K562 (cell line): ENCODE measurements around the gene PLD6. TPM values are rescaled to one million over a fixed set of nuclear protein-coding genes. Genes with fewer than 3 reads are reported as not detected.

Source experiments
- CBFB ChIP-seq: sonication (generic); formaldehyde crosslinking; IDR thresholded peaks from 2 replicates; pipeline ENCODE4 v1.4.0; 2020; ENCODE audit warnings: mild to moderate bottlenecking, missing genetic modification reagents
- HBP1 ChIP-seq: fragments of 450-650 bp; formaldehyde crosslinking; IDR thresholded peaks from 2 replicates; pipeline ENCODE4 v1.4.0; 2022; ENCODE audit warnings: missing genetic modification characterization
- MEF2D ChIP-seq: conservative IDR thresholded peaks from 2 replicates; pipeline ENCODE4 v1.6.1; 2016; ENCODE audit warnings: low read depth, missing genetic modification characterization, missing compliant biosample characterization
- NFIC ChIP-seq: fragments of 450-650 bp; IDR thresholded peaks from 2 replicates; pipeline ENCODE4 v1.6.1; 2017; ENCODE audit warnings: mild to moderate bottlenecking, inconsistent platforms
- PBX2 ChIP-seq, 2 experiments: IDR thresholded peaks in 1 of 2; conservative IDR thresholded peaks in 1 of 2; 2 replicates each; pipeline ENCODE4 v1.6.1; 2016; ENCODE audit warnings: low read depth in 2 of 2, mild to moderate bottlenecking in 1 of 2, missing compliant biosample characterization in 1 of 2, missing genetic modification characterization in 1 of 2, moderate library complexity in 1 of 2
- PHF21A ChIP-seq: fragments of 450-650 bp; IDR thresholded peaks from 2 replicates; pipeline ENCODE4 v1.6.1; 2017; ENCODE audit warnings: low read depth, borderline replicate concordance
- ZC3H4 ChIP-seq: sonication (generic); formaldehyde crosslinking; IDR thresholded peaks from 2 replicates; pipeline ENCODE4 v1.9.0; 2021; ENCODE audit warnings: missing genetic modification reagents, borderline replicate concordance
- polyA plus RNA-seq, 8 experiments: library from polyadenylated mRNA; depleted of rRNA in 4 of 8; stranded (reverse) in 5 of 8; unstranded in 3 of 8; fragments of >200 nt; fragmentation: Nextera tagmentation in 2 of 8; fragmentation: Illumina TruSeq in 1 of 8; extraction: Ambion mirVana in 2 of 8; extraction: Trizol in 1 of 8; gene quantifications; 2 replicates each; pipeline versions ENCODE4 v1.2.1 to v1.2.3, GENCODE V29; 2011 to 2014; ENCODE audit warnings: inconsistent platforms in 1 of 8, missing spikeins in 1 of 8
- total RNA-seq, 7 experiments: library from RNA; depleted of rRNA in 6 of 7; stranded (reverse); fragments of >200 nt in 6 of 7; fragmentation: Illumina TruSeq in 2 of 7; extraction: Trizol in 2 of 7; gene quantifications; 2 replicates each; pipeline versions ENCODE4 v1.2.1 to v1.2.3, GENCODE V29; 2011 to 2021; ENCODE audit warnings: low replicate concordance in 1 of 7
- TF ChIP-seq, protein P1 (sequence below): fragments of 200-600 bp; sonication (generic); IDR thresholded peaks from one replicate; pipeline ENCODE4 v1.6.1; 2012; ENCODE audit warnings: mild to moderate bottlenecking, low read depth, low read length, inconsistent platforms
- TF ChIP-seq, protein P2 (sequence below): sonication (generic); formaldehyde crosslinking; IDR thresholded peaks from 2 replicates; pipeline ENCODE4 v1.5.0; 2020; ENCODE audit warnings: missing genetic modification reagents

Gene PLD6
- total and polyA plus RNA-seq, 9 of the 15 experiments (the other 6 are each of a cell fraction or from before 2014, with no cell fraction given) = 3.6 to 15.6 (median 10.0) TPM

DNA sequence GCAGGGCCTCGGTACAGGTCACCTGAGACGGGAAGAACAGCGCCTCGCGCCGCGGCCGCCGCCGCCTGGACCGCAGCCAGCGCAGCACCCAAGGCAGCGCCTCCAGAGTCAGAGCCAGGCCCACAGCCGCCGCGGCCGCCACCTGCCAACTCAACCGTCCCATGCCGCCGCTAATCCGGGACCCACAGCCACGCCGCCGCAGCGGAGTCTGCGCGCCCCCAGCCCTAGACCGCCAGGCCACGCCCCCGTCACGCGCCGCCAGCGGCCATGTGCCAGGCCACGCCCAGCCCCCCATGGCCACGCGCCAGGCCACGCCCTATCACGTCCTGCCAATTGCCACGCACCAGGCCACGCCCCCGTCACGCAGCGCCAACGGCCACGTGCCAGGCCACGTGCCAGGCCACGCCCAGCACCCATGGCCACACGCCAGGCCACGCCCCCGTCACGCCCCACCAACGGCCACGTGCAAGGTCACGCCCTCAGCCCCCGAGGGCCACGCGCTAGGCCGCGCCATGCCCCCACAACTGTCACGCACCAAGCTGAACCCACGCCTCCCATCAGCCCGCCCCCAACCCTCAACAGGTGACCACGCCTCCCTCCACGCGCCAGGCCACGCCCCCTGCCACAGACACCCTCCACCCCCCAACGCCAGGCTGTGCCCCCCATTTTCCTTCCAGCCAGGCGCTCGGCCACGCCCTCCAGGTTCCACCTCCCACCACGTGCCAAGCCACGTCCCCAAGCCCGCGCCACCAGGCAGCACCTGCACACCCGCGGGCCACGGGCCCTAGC is at the start of gene PLD6 (continued):
- TF ChIP-seq, protein P1, sequence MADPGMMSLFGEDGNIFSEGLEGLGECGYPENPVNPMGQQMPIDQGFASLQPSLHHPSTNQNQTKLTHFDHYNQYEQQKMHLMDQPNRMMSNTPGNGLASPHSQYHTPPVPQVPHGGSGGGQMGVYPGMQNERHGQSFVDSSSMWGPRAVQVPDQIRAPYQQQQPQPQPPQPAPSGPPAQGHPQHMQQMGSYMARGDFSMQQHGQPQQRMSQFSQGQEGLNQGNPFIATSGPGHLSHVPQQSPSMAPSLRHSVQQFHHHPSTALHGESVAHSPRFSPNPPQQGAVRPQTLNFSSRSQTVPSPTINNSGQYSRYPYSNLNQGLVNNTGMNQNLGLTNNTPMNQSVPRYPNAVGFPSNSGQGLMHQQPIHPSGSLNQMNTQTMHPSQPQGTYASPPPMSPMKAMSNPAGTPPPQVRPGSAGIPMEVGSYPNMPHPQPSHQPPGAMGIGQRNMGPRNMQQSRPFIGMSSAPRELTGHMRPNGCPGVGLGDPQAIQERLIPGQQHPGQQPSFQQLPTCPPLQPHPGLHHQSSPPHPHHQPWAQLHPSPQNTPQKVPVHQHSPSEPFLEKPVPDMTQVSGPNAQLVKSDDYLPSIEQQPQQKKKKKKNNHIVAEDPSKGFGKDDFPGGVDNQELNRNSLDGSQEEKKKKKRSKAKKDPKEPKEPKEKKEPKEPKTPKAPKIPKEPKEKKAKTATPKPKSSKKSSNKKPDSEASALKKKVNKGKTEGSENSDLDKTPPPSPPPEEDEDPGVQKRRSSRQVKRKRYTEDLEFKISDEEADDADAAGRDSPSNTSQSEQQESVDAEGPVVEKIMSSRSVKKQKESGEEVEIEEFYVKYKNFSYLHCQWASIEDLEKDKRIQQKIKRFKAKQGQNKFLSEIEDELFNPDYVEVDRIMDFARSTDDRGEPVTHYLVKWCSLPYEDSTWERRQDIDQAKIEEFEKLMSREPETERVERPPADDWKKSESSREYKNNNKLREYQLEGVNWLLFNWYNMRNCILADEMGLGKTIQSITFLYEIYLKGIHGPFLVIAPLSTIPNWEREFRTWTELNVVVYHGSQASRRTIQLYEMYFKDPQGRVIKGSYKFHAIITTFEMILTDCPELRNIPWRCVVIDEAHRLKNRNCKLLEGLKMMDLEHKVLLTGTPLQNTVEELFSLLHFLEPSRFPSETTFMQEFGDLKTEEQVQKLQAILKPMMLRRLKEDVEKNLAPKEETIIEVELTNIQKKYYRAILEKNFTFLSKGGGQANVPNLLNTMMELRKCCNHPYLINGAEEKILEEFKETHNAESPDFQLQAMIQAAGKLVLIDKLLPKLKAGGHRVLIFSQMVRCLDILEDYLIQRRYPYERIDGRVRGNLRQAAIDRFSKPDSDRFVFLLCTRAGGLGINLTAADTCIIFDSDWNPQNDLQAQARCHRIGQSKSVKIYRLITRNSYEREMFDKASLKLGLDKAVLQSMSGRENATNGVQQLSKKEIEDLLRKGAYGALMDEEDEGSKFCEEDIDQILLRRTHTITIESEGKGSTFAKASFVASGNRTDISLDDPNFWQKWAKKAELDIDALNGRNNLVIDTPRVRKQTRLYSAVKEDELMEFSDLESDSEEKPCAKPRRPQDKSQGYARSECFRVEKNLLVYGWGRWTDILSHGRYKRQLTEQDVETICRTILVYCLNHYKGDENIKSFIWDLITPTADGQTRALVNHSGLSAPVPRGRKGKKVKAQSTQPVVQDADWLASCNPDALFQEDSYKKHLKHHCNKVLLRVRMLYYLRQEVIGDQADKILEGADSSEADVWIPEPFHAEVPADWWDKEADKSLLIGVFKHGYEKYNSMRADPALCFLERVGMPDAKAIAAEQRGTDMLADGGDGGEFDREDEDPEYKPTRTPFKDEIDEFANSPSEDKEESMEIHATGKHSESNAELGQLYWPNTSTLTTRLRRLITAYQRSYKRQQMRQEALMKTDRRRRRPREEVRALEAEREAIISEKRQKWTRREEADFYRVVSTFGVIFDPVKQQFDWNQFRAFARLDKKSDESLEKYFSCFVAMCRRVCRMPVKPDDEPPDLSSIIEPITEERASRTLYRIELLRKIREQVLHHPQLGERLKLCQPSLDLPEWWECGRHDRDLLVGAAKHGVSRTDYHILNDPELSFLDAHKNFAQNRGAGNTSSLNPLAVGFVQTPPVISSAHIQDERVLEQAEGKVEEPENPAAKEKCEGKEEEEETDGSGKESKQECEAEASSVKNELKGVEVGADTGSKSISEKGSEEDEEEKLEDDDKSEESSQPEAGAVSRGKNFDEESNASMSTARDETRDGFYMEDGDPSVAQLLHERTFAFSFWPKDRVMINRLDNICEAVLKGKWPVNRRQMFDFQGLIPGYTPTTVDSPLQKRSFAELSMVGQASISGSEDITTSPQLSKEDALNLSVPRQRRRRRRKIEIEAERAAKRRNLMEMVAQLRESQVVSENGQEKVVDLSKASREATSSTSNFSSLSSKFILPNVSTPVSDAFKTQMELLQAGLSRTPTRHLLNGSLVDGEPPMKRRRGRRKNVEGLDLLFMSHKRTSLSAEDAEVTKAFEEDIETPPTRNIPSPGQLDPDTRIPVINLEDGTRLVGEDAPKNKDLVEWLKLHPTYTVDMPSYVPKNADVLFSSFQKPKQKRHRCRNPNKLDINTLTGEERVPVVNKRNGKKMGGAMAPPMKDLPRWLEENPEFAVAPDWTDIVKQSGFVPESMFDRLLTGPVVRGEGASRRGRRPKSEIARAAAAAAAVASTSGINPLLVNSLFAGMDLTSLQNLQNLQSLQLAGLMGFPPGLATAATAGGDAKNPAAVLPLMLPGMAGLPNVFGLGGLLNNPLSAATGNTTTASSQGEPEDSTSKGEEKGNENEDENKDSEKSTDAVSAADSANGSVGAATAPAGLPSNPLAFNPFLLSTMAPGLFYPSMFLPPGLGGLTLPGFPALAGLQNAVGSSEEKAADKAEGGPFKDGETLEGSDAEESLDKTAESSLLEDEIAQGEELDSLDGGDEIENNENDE = no peak
- TF ChIP-seq HBP1 (CRISPR knock-in tag) (no peak), CBFB (CRISPR knock-in tag) (peak; percentile 18; the same call in 1 of the 2 replicates), PBX2 (CRISPR knock-in tag; IDR thresholded peaks at IDR 0.05; ENCODE audit: low read depth) (no peak), PBX2 (tag; conservative IDR thresholded peaks at IDR 0.05; ENCODE audit: low read depth) (no peak), ZC3H4 (CRISPR knock-in tag) (peak; percentile 85; the same call in 1 of the 2 replicates), MEF2D (tag) (no peak), NFIC (peak; percentile 97), PHF21A (no peak)
- TF ChIP-seq, protein P2, sequence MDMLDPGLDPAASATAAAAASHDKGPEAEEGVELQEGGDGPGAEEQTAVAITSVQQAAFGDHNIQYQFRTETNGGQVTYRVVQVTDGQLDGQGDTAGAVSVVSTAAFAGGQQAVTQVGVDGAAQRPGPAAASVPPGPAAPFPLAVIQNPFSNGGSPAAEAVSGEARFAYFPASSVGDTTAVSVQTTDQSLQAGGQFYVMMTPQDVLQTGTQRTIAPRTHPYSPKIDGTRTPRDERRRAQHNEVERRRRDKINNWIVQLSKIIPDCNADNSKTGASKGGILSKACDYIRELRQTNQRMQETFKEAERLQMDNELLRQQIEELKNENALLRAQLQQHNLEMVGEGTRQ (CRISPR knock-in tag) = peak; percentile 86
